Sigmoid colon (tissue), 7 donors: Measurements from ENCODE around the gene CATSPERB. TPM values are rescaled to one million over a fixed set of nuclear protein-coding genes. Genes with fewer than 3 reads are reported as not detected.

Source experiments
- DNase-seq: peaks from one replicate; pipeline ENCODE4 v3.0.0-alpha.2; 2019
- H3K27ac ChIP-seq, 4 donors: fragments of 200-600 bp; sonication (generic); one replicate each; pipeline ENCODE4 v1.5.1; 2016 to 2019; ENCODE audit warnings: mild to moderate bottlenecking in 1 of 4
- H3K27me3 ChIP-seq, 3 donors: fragments of 200-600 bp; sonication (generic); one replicate each; pipeline ENCODE4 v1.5.1; 2019; ENCODE audit warnings: mild to moderate bottlenecking in 1 of 3
- H3K36me3 ChIP-seq, 4 donors: fragments of 200-600 bp; sonication (generic); one replicate each; pipeline ENCODE4 v1.5.1; 2016 to 2019
- H3K4me1 ChIP-seq, 4 donors: fragments of 200-600 bp; sonication (generic); one replicate each; pipeline ENCODE4 v1.5.1; 2017 to 2019
- H3K4me3 ChIP-seq, 4 donors: fragments of 200-600 bp; sonication (generic); one replicate each; pipeline ENCODE4 v1.5.1; 2017 to 2019; ENCODE audit warnings: mild to moderate bottlenecking in 2 of 4, moderate library complexity in 1 of 4
- H3K9me3 ChIP-seq, 4 donors: fragments of 200-600 bp in 3 of 4; sonication (generic) in 3 of 4; one replicate each; pipeline versions ENCODE4 v1.5.1 to v1.6.1; 2013 to 2019
- CTCF ChIP-seq, 4 experiments: fragments of 450-650 bp in 3 of 4; fragments of 200-600 bp in 1 of 4; IDR thresholded peaks; one replicate each; pipeline ENCODE4 v1.5.1; 2016 to 2019; ENCODE audit warnings: antibody characterized with exemption in 4 of 4, mild to moderate bottlenecking in 3 of 4, moderate library complexity in 2 of 4
- EP300 ChIP-seq, 4 donors: sonication (generic); formaldehyde crosslinking; IDR thresholded peaks; one replicate each; pipeline ENCODE4 v1.6.1; 2017; ENCODE audit warnings: antibody characterized with exemption in 4 of 4
- POLR2A ChIP-seq, 2 donors: fragments of 450-650 bp; IDR thresholded peaks; one replicate each; pipeline ENCODE4 v1.6.1; 2016; ENCODE audit warnings: antibody characterized with exemption in 2 of 2, mild to moderate bottlenecking in 2 of 2, moderate library complexity in 2 of 2
- POLR2AphosphoS5 ChIP-seq, 4 donors: sonication (generic); formaldehyde crosslinking; IDR thresholded peaks; one replicate each; pipeline ENCODE4 v1.6.1; 2017; ENCODE audit warnings: antibody characterized with exemption in 4 of 4
- WGBS, 2 donors: extraction: QIAGEN DNeasy Blood & Tissue Kit; methylation state at CpG; one replicate each; pipeline ENCODE4 v1.1.7; 2013; 5-methylcytosine and 5-hydroxymethylcytosine counted together
- intact Hi-C: fragments of 100-400 bp; cut with DNase I; formaldehyde crosslinking; loops from one replicate; pipeline ENCODE4 v1.15.1; 2023
- polyA plus RNA-seq, 3 donors: library from polyadenylated mRNA; stranded (reverse); fragments of 200-250 nt; gene quantifications; one replicate each; pipeline ENCODE4 v1.2.3, GENCODE V29; 2013
- total RNA-seq, 4 donors: library from RNA; depleted of rRNA; stranded (reverse); fragments of >200 nt; gene quantifications; one replicate each; pipeline ENCODE4 v1.1.0, GENCODE V29; 2016
- donor health status: healthy with polysubstance abuse.
- donor health status: Bipolar disorder and iron deficiency.
- donor health status: healthy.

CATSPERB gene
- total and polyA plus RNA-seq, 7 donors: 0.14 to 6.7 (median 1.4) TPM

- Histone ChIP-seq H3K36me3 (no peaks in the 10 kb centered on the region), H3K27me3 (no peaks in the 10 kb centered on the region), H3K4me3 (no peak overlapping the region), H3K9me3 (no peaks in the 10 kb centered on the region), H3K27ac (no peak overlapping the region), H3K4me1 (peaks cover 0 to 12% (median 8%) of the 10 kb centered on the region in 4 donors)
- intact Hi-C loops: no loop called here
- TF ChIP-seq POLR2A (IDR thresholded peaks at IDR 0.05): no peak
- no peak for TF ChIP-seq CTCF (IDR thresholded peaks at IDR 0.05)
- no peak for TF ChIP-seq EP300 (IDR thresholded peaks at IDR 0.05)
- TF ChIP-seq POLR2AphosphoS5 (IDR thresholded peaks at IDR 0.05): no peak
- DNase-seq: no peak
These were observed 9.5 kb downstream of the CATSPERB start for GRCh38 chr14:91722386-91722785.

- intact Hi-C loops: no loop called here
- 77 to 84% methylated on average over 3 of the region's 3 CpGs for WGBS, 2 donors
- H3K4me3 ChIP-seq: no peak overlapping the region
- DNase-seq: no peak
- H3K9me3 ChIP-seq: no peaks in the 10 kb centered on the region
- H3K4me1 ChIP-seq: peaks cover 0 to 11% (median 3%) of the 10 kb centered on the region in 4 donors
- H3K36me3 ChIP-seq: no peaks in the 10 kb centered on the region
- no peak for TF ChIP-seq POLR2AphosphoS5 (IDR thresholded peaks at IDR 0.05)
- no peak for TF ChIP-seq CTCF (IDR thresholded peaks at IDR 0.05)
- no peak for TF ChIP-seq POLR2A (IDR thresholded peaks at IDR 0.05)
- no peak for TF ChIP-seq EP300 (IDR thresholded peaks at IDR 0.05)
- H3K27ac ChIP-seq: no peak overlapping the region
- no peaks in the 10 kb centered on the region for H3K27me3 ChIP-seq
These were observed 12.0 kb downstream of the CATSPERB start for GRCh38 chr14:91719839-91720238.

GRCh38 chr14:91716999-91717398 lies 14.9 kb downstream of the CATSPERB start:
- TF ChIP-seq POLR2AphosphoS5 (IDR thresholded peaks at IDR 0.05) (no peak), POLR2A (IDR thresholded peaks at IDR 0.05) (no peak), CTCF (IDR thresholded peaks at IDR 0.05) (no peak), EP300 (IDR thresholded peaks at IDR 0.05) (no peak)
- H3K36me3 ChIP-seq: no peaks in the 10 kb centered on the region
- no peaks in the 10 kb centered on the region for H3K9me3 ChIP-seq
- no peaks in the 10 kb centered on the region for H3K27me3 ChIP-seq
- 24 to 43% methylated on average over 1 of the region's 1 CpG for WGBS, 2 donors
- H3K4me1 ChIP-seq: peaks cover 0 to 11% (median 3%) of the 10 kb centered on the region in 4 donors
- no peak overlapping the region for H3K27ac ChIP-seq
- no peak overlapping the region for H3K4me3 ChIP-seq
- intact Hi-C loops: no loop called here
- DNase-seq: no peak

GRCh38 chr14:91714805-91715204 lies 17.1 kb downstream of the CATSPERB start:
- H3K36me3 ChIP-seq: no peaks in the 10 kb centered on the region
- TF ChIP-seq POLR2AphosphoS5 (IDR thresholded peaks at IDR 0.05) (no peak), EP300 (IDR thresholded peaks at IDR 0.05) (no peak), POLR2A (IDR thresholded peaks at IDR 0.05) (no peak), CTCF (IDR thresholded peaks at IDR 0.05) (no peak)
- intact Hi-C loops: no loop called here
- no peaks in the 10 kb centered on the region for H3K9me3 ChIP-seq
- WGBS, 2 donors: 71 to 80% methylated on average over 6 of the region's 6 CpGs
- no peaks in the 10 kb centered on the region for H3K27me3 ChIP-seq
- H3K27ac ChIP-seq: no peak overlapping the region
- DNase-seq: no peak
- H3K4me3 ChIP-seq: no peak overlapping the region
- H3K4me1 ChIP-seq: peaks cover 0 to 11% (median 3%) of the 10 kb centered on the region in 4 donors

- Histone ChIP-seq H3K4me3 (no peak overlapping the region), H3K27me3 (no peaks in the 10 kb centered on the region), H3K4me1 (no peaks in the 10 kb centered on the region), H3K27ac (no peak overlapping the region), H3K9me3 (no peaks in the 10 kb centered on the region), H3K36me3 (no peaks in the 10 kb centered on the region)
- WGBS, 2 donors: 96 to 97% methylated on average over 3 of the region's 3 CpGs
- no peak for TF ChIP-seq POLR2A (IDR thresholded peaks at IDR 0.05)
- no peak for TF ChIP-seq CTCF (IDR thresholded peaks at IDR 0.05)
- TF ChIP-seq POLR2AphosphoS5 (IDR thresholded peaks at IDR 0.05): no peak
- TF ChIP-seq EP300 (IDR thresholded peaks at IDR 0.05): no peak
- intact Hi-C loops: no loop called here
- DNase-seq: no peak
These were observed 23.1 kb downstream of the CATSPERB start for GRCh38 chr14:91708795-91709194.
